Measurements from ENCODE around the gene MCRIP2.

The MCRIP2 gene

GRCh38 chr16:692356-693108, 50.9 kb downstream of the MCRIP2 start:
- DNase-seq (ENCODE audit: low spot score) = no peak
- TF ChIP-seq, protein P1, sequence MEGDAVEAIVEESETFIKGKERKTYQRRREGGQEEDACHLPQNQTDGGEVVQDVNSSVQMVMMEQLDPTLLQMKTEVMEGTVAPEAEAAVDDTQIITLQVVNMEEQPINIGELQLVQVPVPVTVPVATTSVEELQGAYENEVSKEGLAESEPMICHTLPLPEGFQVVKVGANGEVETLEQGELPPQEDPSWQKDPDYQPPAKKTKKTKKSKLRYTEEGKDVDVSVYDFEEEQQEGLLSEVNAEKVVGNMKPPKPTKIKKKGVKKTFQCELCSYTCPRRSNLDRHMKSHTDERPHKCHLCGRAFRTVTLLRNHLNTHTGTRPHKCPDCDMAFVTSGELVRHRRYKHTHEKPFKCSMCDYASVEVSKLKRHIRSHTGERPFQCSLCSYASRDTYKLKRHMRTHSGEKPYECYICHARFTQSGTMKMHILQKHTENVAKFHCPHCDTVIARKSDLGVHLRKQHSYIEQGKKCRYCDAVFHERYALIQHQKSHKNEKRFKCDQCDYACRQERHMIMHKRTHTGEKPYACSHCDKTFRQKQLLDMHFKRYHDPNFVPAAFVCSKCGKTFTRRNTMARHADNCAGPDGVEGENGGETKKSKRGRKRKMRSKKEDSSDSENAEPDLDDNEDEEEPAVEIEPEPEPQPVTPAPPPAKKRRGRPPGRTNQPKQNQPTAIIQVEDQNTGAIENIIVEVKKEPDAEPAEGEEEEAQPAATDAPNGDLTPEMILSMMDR (IDR thresholded peaks at IDR 0.05; ENCODE audit: borderline replicate concordance, control extremely low read depth, extremely low read depth, insufficient read depth, missing control alignments) = no peak
- in situ Hi-C loops (cut with MboI; ENCODE audit: low sequenced_read_pairs, unreplicated experiment) = no loop called here

GRCh38 chr16:693364-693763, 51.7 kb downstream of the MCRIP2 start:
- in situ Hi-C loops (cut with MboI; ENCODE audit: low sequenced_read_pairs, unreplicated experiment) = no loop called here
- DNase-seq (ENCODE audit: low spot score) = no peak
- TF ChIP-seq, protein P1 (IDR thresholded peaks at IDR 0.05; ENCODE audit: borderline replicate concordance, control extremely low read depth, extremely low read depth, insufficient read depth, missing control alignments) = no peak

DNA sequence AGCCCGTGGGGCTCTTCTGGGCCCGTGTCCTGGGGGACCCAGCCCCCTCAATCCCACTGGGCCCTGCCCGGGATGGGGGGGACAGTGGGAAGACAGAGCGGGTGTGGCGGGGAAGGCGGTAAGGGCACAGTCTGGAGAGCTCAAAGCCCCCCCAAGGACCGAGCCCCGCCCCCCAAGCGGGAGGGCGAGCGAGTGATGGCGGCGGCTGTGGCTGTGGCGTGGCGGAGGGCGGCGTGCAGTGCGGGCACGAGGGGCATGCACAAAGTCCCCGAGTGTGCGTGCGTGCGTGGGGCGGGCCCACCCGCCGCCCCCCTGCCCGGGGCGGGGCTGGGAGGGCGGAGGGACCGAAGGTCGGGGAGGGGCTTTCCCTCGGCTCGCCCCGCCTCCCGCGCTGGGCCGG, 52.1 kb downstream of the MCRIP2 start:
- TF ChIP-seq, protein P1 (IDR thresholded peaks at IDR 0.05; ENCODE audit: borderline replicate concordance, control extremely low read depth, extremely low read depth, insufficient read depth, missing control alignments) = no peak
- in situ Hi-C loops (cut with MboI; ENCODE audit: low sequenced_read_pairs, unreplicated experiment) = no loop called here
- DNase-seq (ENCODE audit: low spot score) = no peak

DNA sequence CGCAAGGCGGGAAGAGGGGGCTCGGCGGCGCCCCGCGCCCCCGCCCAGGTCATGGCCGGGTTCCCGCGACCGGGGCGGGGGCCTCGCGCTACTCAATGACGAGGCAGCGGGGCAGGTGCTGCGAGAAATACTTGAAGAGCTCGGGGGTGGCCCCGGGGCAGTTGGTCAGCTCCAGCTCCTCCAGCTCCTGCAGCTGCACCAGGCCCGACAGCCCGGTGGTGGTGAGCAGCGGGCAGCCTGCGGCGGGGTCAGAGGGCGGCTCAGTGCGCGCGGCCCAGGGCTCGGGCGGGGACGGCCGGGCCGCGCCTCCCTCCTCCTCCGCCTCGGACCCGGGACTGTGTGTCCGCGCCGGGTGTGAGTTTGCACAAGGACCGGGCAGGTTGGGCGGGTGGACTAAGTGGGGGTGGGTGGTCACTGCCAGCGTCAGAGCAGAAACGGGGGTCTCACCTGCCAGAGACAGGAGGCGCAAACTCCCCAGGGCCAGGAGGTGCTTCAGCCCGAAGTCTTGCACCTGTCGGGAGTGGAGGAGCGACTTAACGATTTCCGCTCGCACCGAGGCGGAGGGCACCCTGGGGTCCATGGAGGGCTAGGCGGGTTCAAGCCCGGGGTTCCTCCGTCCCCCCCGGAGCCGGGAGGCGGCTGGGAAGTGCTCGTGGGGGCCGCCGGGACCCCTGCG, 52.7 kb downstream of the MCRIP2 start:
- in situ Hi-C loops (cut with MboI; ENCODE audit: low sequenced_read_pairs, unreplicated experiment) = no loop called here
- DNase-seq (ENCODE audit: low spot score) = no peak
- TF ChIP-seq, protein P1 (IDR thresholded peaks at IDR 0.05; ENCODE audit: borderline replicate concordance, control extremely low read depth, extremely low read depth, insufficient read depth, missing control alignments) = no peak

GRCh38 chr16:694863-695354, 53.3 kb downstream of the MCRIP2 start:
- in situ Hi-C loops (cut with MboI; ENCODE audit: low sequenced_read_pairs, unreplicated experiment) = no loop called here
- TF ChIP-seq, protein P1 (IDR thresholded peaks at IDR 0.05; ENCODE audit: borderline replicate concordance, control extremely low read depth, extremely low read depth, insufficient read depth, missing control alignments) = no peak

DNA sequence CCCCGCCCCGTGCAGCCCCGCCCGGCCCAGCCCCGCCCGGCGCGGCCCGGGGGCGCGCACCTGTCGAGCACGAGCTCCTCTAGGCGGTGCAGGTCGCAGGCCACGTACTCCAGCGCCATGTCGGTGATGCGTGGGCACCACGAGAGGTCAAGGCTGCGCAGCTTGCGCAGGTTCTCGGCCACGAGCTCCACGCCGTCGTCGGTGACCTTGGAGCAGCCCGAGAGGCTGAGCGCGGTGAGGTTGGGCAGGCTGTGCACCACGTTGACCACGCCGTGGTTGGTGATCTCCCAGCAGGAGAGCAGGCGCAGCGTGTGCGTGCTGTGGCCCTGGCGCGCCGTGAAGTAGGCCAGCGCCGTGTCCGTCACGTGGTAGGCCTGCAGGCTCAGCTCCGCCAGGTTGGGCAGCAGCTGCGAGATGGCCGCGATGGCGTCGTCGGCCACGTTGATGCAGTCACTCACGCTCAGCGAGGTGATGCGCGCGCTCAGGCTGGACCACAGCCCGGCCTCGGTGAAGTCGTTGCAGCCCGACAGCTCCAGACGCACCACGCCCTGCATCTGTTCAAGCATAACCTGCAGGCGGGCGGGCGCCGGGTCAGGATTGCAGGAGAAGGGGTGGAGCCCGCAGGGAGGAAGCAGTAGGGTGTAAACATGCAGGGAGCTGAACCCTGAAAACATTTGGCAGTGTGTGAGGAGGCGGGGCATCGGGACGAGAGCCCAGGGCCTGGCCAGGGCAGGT, 53.9 kb downstream of the MCRIP2 start:
- TF ChIP-seq, protein P1 (IDR thresholded peaks at IDR 0.05; ENCODE audit: borderline replicate concordance, control extremely low read depth, extremely low read depth, insufficient read depth, missing control alignments) = no peak
- in situ Hi-C loops (cut with MboI; ENCODE audit: low sequenced_read_pairs, unreplicated experiment) = no loop called here
- DNase-seq (ENCODE audit: low spot score) = peak; percentile 88

More at GRCh38 chr16:694863-695354, 53.3 kb downstream of the MCRIP2 start:
- no peak for DNase-seq (ENCODE audit: low spot score)
